Uterus (tissue), 4 donors: ENCODE data around the gene ABCC8. TPM values are rescaled to one million over a fixed set of nuclear protein-coding genes. Genes with fewer than 3 reads are reported as not detected.

ENCODE experiments used
- DNase-seq, 2 donors: peaks; one replicate each; pipeline ENCODE4 v3.0.0-alpha.2; 2019 to 2020
- H3K27ac ChIP-seq, 2 donors: fragments of 200-600 bp; sonication (generic); 1 replicate in 1 of 2; 2 replicates in 1 of 2; pipeline ENCODE4 v1.5.1; 2016 to 2018
- H3K27me3 ChIP-seq, 2 donors: fragments of 200-600 bp; sonication (generic); one replicate each; pipeline ENCODE4 v1.5.1; 2018 to 2019; ENCODE audit warnings: control low read depth in 1 of 2
- H3K36me3 ChIP-seq, 2 donors: fragments of 200-600 bp; sonication (generic); one replicate each; pipeline ENCODE4 v1.5.1; 2019; ENCODE audit warnings: control low read depth in 1 of 2
- H3K4me1 ChIP-seq, 2 donors: fragments of 200-600 bp; sonication (generic); one replicate each; pipeline ENCODE4 v1.5.1; 2018 to 2019; ENCODE audit warnings: control low read depth in 1 of 2
- H3K4me3 ChIP-seq, 2 donors: fragments of 200-600 bp; sonication (generic); 1 replicate in 1 of 2; 2 replicates in 1 of 2; pipeline ENCODE4 v1.5.1; 2018 to 2019; ENCODE audit warnings: mild to moderate bottlenecking in 1 of 2
- H3K9me3 ChIP-seq, 2 donors: fragments of 200-600 bp; sonication (generic); one replicate each; pipeline ENCODE4 v1.5.1; 2019; ENCODE audit warnings: control low read depth in 1 of 2
- POLR2A ChIP-seq, 2 donors: fragments of 450-650 bp; IDR thresholded peaks; one replicate each; pipeline ENCODE4 v1.6.1; 2016; ENCODE audit warnings: antibody characterized with exemption in 2 of 2, mild to moderate bottlenecking in 1 of 2, moderate library complexity in 1 of 2
- intact Hi-C: fragments of 100-400 bp; cut with DNase I; formaldehyde crosslinking; loops from one replicate; pipeline ENCODE4 v1.15.1; 2023; ENCODE audit warnings: low total_unique reads
- total RNA-seq, 4 donors: library from RNA; depleted of rRNA in 3 of 4; stranded (reverse); fragments of >200 nt in 3 of 4; gene quantifications; one replicate each; pipeline versions ENCODE4 v1.1.0 to v1.2.4, GENCODE V29; 2014 to 2023
- TF ChIP-seq, protein P1 (sequence below), 4 experiments: fragments of 200-600 bp in 2 of 4; fragments of 450-650 bp in 2 of 4; sonication (generic) in 2 of 4; IDR thresholded peaks; one replicate each; pipeline ENCODE4 v1.5.1; 2016 to 2019; ENCODE audit warnings: antibody characterized with exemption in 4 of 4, mild to moderate bottlenecking in 2 of 4, moderate library complexity in 1 of 4
- donor health status: DM: yes; HTN: yes; CAD: no.

The ABCC8 gene
- total RNA-seq, 4 donors from 2014 or later: under 0.01 to 5.5 (median 1.9) TPM; not detected in 1

DNA sequence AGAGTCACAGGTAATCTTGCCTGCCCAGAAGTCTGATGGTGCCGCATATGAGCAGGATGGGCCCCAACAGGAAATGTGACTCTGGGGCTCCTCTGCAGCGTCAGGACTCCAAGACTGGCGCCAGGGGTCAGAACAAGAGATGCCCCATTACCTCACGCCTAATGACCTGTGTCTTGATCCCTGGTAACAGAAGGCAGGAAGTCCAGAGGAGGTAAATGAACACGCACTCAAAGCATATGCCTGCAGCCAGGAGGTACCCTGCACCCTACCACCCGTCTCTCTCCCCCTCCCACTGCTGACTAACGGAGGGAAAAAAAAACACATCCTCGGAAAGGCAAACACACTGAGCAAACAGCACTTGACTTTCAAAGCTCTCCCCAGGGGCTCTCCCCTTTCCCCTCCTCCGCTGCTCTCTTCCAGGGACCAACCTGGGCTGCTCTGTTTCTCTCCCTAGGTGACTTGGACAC lies 37.3 kb downstream of the ABCC8 start:
- TF ChIP-seq, protein P1, sequence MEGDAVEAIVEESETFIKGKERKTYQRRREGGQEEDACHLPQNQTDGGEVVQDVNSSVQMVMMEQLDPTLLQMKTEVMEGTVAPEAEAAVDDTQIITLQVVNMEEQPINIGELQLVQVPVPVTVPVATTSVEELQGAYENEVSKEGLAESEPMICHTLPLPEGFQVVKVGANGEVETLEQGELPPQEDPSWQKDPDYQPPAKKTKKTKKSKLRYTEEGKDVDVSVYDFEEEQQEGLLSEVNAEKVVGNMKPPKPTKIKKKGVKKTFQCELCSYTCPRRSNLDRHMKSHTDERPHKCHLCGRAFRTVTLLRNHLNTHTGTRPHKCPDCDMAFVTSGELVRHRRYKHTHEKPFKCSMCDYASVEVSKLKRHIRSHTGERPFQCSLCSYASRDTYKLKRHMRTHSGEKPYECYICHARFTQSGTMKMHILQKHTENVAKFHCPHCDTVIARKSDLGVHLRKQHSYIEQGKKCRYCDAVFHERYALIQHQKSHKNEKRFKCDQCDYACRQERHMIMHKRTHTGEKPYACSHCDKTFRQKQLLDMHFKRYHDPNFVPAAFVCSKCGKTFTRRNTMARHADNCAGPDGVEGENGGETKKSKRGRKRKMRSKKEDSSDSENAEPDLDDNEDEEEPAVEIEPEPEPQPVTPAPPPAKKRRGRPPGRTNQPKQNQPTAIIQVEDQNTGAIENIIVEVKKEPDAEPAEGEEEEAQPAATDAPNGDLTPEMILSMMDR (IDR thresholded peaks at IDR 0.05): no peak
- no peak for TF ChIP-seq POLR2A (IDR thresholded peaks at IDR 0.05)
- no peaks in the 10 kb centered on the region for H3K4me1 ChIP-seq
- no peaks in the 10 kb centered on the region for H3K9me3 ChIP-seq
- no peak overlapping the region for H3K4me3 ChIP-seq
- no peak for DNase-seq
- intact Hi-C loops: no loop called here
- H3K27me3 ChIP-seq: no peaks in the 10 kb centered on the region
- no peak overlapping the region for H3K27ac ChIP-seq
- no peaks in the 10 kb centered on the region for H3K36me3 ChIP-seq

DNA sequence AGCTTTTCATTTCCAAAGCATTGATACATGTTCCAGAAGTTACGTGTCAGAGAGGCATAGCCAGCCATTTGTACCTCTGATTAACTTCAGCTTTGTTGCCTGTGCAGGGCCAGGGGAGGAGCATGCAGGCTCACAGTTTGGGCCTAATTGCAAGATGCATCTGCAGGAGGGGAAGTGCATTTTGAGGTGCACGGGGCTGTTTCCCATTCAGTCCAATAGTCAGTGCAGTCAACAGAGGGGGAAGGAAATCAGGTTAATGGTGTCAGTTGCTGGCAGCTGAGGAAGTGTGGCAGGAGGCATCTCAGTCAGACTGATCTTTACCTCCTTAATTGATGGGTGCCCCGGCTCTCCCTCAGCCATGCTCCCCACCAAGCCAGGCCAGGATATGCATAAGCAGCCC lies 39.3 kb downstream of the ABCC8 start:
- DNase-seq: no peak
- TF ChIP-seq, protein P1 (IDR thresholded peaks at IDR 0.05): no peak
- TF ChIP-seq POLR2A (IDR thresholded peaks at IDR 0.05): no peak
- H3K4me1 ChIP-seq: no peaks in the 10 kb centered on the region
- H3K9me3 ChIP-seq: no peaks in the 10 kb centered on the region
- no peaks in the 10 kb centered on the region for H3K27me3 ChIP-seq
- no peaks in the 10 kb centered on the region for H3K36me3 ChIP-seq
- intact Hi-C loops: no loop called here
- no peak overlapping the region for H3K27ac ChIP-seq
- no peak overlapping the region for H3K4me3 ChIP-seq

DNA sequence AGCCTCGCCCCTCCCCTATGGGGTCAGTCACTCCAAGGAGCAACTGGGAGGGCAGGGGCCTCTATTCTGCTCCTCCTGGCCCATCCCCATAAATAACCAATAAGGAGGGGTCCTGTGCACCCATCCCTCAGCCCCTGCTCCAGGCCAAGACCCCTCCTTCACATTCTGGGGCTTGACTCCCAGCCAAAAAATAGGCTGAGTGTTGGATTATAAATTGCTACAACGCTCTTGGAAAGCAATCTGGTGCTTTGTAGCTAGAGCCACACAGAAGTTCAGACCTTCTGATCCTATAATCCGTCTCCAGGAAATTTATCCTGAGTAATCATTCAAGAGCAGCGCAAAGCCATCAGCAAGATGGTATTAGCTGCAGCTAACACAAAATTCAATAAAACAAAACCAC lies 42.5 kb downstream of the ABCC8 start:
- no peak for DNase-seq
- intact Hi-C loops: no loop called here
- Histone ChIP-seq H3K9me3 (no peaks in the 10 kb centered on the region), H3K27me3 (no peaks in the 10 kb centered on the region), H3K36me3 (no peaks in the 10 kb centered on the region), H3K27ac (no peak overlapping the region), H3K4me1 (no peaks in the 10 kb centered on the region), H3K4me3 (no peak overlapping the region)
- TF ChIP-seq, protein P1 (IDR thresholded peaks at IDR 0.05): no peak
- no peak for TF ChIP-seq POLR2A (IDR thresholded peaks at IDR 0.05)

DNA sequence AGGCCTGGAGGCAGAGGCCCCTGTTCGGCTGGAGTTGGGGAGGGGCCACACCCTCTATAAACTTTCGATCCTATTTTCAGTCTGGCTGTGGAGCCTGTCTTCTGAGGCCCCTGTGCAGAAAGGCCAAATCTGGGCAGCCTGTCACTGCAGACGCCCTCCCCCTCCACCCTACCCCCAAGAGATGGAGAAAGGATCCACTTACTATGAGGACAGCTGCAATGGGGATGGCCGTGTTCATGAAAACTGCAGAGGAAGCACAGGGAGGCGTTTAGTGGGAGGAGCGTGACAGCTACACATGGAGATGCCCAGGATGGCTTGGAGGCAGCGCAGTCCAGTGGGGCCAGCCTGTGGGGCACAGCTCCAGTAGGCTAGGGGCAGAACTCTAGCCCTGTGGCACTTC lies 44.6 kb downstream of the ABCC8 start:
- Histone ChIP-seq H3K4me3 (no peak overlapping the region), H3K27ac (peak overlapping the region; percentile 23 to 55), H3K36me3 (no peaks in the 10 kb centered on the region), H3K9me3 (no peaks in the 10 kb centered on the region), H3K27me3 (no peaks in the 10 kb centered on the region), H3K4me1 (no peaks in the 10 kb centered on the region)
- DNase-seq: no peak
- intact Hi-C loops: no loop called here
- TF ChIP-seq POLR2A (IDR thresholded peaks at IDR 0.05): no peak
- TF ChIP-seq, protein P1 (IDR thresholded peaks at IDR 0.05): no peak

DNA sequence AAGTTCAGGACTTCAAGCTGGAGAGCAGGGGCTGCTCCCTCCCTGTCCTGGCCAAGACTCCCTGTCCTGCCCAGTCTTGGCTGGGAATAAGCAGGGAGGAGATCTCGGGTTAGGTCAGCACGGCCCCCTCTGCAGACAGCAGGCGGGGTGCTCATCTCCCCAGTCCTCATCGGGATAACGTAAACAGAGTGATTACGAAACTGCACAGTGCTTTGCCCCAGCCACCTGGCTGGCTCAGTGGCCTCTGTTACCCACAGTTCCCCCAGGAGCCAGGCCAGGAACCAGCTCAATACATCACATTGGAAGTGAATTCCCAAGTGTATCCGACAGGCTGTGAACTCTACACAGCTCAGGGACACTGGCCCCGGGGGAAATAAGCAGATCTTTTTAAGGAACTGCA lies 45.5 kb downstream of the ABCC8 start:
- Histone ChIP-seq H3K36me3 (no peaks in the 10 kb centered on the region), H3K4me1 (no peaks in the 10 kb centered on the region), H3K27me3 (no peaks in the 10 kb centered on the region), H3K9me3 (no peaks in the 10 kb centered on the region), H3K4me3 (no peak overlapping the region), H3K27ac (peak overlapping the region; percentile 23 to 51)
- intact Hi-C loops: no loop called here
- no peak for TF ChIP-seq POLR2A (IDR thresholded peaks at IDR 0.05)
- TF ChIP-seq, protein P1 (IDR thresholded peaks at IDR 0.05): no peak
- peak; percentile 20 to 45 for DNase-seq
